Activated CD4-positive, alpha-beta T cell treated with anti-CD3 and anti-CD28 coated beads, Interleukin-2, Interleukin-6, amounts not matched to agents 100 ng/mL and 50 ng/mL, durations not matched to agents 16 hours and 8 hours (primary cell): ENCODE measurements around the gene VAT1.
"Not testable (repeated sequence)": the region's sequence is repeated elsewhere in the genome, so short reads cannot be mapped to it uniquely, and the experiment has no call there.

Experiments
- DNase-seq: peaks from one replicate; pipeline ENCODE4 v3.0.0-alpha.2; 2020

VAT1 gene

DNA sequence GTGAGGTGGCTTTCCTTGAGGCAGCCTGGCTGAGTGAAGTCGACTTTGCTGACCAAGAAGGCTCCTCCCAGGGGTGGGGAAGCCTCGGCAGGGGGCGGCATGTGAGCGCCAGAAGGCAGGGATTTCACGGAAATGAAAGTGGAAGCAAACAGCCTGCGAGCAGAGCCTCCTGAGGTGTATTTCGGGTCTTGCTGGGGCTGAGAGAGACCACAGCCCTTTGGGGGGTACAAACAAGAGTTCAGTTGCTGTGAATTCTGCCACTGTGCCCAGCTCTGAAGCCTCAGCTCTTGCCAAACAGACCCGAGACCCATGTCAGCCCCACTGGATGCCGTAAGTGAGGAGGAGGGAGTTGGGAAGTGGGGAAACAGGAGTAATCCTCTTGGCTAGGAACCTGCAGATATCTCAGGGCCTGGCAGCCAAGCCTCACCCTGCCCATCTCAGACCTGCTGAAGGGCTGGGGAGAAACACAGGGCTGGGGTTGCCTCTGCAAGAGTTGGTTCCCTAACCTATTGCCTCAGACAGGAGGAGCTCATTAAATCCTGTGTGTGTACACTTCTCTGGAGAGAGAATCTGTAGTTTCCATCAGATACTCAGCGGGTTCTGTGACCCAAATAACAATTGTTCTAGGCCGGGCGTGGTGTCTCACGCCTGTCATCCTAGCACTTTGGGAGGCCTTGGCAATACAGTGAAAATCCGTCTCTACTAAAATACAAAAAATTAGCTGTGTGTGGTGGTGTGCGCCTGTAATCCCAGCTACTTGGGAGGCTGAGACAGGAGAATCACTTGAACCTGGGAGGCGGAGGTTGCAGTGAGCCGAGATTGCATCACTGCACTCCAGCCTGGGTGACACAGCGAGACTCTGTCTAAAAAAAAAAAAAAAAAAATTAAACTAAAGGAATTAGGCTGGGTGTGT, 15.3 kb downstream of the VAT1 start, which contains the start of gene IFI35:
Gene IFI35, plus strand, starts transcription at position 146 of the 913 bp plus-strand sequence. Its CDS starts 164 bp downstream, at position 310.
- peak; percentile 91 for DNase-seq

DNA sequence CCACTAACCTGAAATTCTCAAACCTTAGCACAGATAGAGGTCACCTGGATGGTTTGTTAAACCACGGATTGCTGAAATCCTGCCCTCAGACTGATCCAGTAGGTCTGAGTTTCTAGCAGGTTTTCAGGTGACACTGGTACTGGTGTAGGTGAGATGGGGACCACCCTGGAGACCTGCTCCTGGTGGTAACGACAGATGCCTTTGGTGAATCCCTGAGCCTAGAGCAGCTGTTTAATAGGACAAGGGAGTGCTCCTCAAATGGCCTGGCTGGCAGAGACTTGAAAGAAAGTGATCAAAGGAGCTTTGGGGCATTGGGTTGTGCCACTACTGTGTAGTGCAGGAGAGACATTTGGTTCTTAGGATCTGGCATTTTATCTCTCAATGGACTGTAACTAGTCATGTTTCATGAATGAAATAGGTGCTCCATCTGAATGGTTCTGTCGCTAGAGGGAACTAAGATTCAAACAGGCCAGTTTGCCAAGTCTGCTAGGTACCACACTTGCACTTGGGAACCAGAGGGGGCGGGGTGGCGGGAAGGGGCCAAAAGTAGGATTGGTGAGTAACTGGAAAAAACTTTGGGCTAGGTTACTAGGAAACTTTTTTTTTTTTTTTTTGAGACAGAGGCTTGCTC, 18.5 kb downstream of the VAT1 start:
- DNase-seq = no peak

DNA sequence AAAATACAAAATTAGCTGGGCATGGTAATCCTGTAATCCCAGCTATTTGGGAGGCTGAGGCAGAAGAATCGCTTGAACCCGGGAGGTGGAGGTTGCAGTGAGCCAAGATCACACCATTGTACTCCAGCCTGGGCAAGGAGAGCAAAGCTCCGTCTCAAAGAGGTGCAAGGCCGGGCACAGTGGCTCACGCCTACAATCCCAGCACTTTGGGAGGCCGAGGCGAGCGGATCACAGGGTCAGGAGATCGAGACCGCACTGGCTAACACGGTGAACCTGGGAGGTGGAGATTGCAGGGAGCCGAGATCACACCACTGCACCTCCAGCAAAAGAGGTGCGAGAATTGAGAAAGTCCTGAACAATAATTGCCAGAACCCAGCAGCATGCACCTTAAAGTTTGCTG, 21.3 kb downstream of the VAT1 start:
- not testable (repeated sequence) for DNase-seq

DNA sequence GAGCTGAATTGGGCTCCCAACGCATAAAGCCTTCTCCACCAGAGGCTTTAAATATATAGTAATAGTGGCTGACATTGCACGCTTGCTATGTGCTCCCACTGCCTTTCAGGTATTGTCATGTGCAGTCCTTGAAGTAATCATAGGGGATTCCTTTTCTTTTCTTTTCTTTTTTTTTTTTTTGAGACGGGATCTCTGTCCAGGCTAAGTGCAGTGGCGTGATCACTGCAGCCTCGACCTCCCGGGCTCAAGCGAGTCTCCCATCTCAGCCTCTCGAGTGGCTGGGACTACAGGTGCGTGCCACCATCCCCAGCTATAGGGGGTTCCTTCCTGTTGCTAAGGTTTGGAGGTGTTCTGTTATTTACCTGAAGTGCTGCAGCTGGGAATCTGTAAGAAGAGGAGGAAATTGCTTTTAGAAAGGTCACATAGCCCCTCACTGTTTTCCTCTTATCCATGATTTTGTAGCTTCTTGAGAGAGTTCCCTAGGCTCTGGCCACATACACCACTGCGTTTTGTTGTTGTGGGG, 23.1 kb downstream of the VAT1 start:
- no peak for DNase-seq

DNA sequence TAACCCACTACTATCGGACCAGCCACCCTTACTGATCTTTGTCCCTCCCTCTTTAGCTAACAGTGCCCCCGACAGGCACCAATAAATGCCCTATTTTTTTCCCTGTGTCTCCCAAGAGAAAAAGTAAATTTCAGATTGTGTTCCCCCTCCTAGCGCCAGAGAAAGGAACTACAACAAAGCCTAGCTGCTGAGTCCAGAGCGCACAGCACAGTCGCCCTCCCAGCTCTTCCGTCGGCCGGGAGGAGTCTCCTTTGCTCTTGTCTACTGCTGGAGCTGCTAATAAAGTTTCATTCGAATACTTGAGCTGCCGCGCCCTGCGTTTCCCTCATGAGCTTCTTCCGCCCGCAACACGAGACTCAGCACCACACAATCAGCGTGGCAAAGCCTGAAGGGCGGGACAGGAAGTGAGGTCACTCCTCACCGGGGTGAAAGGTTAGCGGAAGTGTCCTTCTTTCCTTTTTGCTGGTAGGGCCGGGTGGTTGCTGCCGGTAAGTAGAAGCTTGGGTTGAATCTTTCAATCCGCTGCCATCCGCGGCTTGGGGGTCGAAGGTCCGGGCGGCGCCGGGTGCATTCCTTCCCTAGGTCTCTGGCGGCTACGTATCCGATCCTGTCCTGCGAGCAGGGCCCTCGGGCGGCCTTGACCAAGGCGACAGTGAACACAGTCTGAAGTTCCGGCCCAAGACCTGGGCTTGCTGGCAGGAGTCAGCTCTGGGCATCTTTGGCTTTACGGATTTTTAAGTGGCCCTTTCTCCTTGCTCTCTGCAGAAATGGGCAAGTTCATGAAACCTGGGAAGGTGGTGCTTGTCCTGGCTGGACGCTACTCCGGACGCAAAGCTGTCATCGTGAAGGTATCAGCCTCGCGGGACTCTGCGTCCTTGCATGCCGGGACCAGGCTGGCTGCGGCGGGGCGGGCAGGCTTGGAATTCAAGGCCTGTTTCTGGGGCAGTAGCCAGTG, 23.9 kb downstream of the VAT1 start, which contains the start of gene RPL27:
Gene RPL27, plus strand, starts transcription at position 436 of the 955 bp plus-strand sequence. Its CDS starts 332 bp downstream, at position 768.
- DNase-seq = peak; percentile 99

DNA sequence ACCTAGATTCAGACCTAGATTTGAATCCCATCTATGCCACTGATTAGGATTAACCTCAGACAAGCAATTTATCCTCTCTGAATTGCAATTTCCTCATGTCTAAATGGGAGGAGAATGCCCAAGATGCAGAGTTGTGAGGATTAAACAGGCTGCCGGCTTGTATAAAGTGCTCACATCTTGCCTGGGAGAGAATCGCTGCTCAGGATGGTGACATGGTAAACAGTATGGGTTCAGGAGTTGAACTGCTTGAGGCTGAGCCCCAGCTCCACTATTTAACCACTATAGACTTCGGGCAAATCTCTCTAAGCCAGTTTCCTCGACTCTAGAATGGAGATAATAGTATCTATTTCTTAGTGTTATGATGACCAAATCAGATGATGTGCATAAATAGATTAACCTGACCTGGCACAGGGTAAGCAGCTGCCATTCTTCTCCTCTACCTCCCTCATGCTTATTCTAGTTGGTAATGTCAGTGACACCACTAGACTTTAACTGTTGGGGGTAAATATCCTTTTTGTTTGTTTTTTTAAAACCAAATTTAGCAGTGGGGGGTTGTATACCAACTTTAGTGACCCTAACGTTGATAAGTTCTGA, 24.7 kb downstream of the VAT1 start:
- DNase-seq = no peak

DNA sequence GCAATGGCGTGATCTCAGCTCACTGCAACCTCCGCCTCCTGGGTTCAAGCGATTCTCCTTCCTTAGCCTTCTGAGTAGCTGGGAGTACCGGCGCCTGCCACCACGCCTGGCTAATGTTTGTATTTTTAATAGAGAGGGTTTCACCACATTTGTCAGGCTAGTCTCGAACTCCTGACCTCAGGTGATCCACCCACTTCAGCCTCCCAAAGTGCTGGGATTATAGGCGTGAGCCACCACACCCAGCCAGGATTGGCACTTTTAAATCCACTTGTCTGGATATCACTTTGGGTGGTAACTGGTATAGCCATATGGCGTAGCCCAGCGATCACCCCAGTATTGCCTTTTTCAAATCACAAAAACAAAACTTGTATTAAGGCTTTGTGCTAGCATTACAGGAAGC, 28.3 kb downstream of the VAT1 start:
- not testable (repeated sequence) for DNase-seq

DNA sequence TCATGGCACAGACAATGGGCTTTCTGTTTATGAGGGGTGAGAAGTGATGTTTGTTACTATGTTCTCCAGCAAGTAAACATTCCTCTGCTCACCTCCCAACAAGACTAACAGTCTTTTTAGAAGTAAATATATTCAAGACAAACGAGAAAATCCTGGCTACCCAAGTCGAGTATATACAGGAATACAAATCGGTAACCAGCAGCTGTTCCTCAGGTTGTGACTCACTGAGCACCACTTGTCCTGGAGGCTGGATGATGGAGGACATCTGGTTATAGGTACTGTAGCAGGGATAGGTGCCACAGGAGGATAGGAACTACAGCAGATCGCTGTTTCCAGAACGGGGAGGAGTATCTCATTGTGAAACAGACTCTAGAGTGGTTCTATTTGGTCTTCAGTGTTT, 29.3 kb downstream of the VAT1 start:
- no peak for DNase-seq

DNA sequence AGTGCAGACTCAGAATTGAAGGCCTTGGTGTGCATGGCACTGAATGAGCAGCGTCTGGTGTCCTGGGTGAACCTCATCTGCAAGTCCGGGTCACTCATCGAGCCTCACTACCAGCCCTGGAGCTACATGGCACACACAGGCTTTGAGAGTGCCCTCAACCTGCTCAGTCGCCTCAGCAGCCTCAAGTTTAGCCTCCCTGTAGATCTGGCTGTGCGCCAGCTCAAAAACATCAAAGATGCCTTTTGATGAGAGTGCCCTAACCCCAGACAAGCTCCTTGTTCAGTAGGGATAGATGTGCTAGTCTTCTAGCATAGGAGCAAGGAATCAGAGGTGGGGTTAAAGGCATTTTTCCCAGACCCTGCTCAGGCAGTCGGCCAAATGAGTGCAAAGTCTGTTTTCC, 30.7 kb downstream of the VAT1 start:
- no peak for DNase-seq

DNA sequence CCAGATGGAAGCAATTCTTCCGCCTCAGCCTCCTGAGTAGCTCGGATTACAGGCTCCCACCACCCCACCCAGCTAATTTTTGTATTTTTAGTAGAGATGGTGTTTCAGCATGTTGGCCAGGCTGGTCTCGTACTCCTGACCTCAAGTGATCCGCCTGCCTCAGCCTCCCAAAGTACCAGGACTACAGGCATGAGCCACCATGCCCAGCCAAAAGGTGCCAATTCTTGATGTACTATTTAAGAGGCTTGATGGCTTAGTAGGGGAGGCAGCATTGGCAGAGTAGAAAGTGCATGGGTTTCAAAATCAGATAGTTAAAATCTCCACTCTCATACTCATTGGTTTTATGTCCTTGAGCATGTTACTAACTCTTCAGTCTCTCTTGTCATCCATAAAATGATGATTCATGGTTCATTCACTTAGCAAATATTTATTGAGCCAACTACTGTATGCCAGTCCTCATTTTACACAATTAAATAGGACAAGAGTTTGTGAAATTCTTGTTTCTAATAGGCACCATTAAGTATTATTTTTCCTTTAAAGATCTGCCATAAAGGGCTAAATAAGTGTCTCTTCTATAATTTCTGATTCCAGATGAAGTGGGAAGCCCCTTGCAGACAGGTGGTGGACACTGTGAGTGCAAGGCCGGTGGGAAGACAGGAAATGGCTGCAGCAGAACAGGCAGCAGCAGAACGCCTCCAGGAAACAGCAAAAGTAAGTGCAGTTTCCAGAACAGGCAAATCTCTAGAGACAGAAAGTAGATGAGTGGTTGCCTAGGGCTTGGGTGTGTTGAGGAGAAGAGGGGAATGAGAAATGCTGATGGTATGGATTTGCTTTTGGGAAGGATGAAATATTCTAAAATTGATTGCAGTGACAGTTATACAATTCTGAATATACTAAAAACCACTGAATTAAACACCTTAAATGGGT, 32.2 kb downstream of the VAT1 start:
- no peak for DNase-seq

DNA sequence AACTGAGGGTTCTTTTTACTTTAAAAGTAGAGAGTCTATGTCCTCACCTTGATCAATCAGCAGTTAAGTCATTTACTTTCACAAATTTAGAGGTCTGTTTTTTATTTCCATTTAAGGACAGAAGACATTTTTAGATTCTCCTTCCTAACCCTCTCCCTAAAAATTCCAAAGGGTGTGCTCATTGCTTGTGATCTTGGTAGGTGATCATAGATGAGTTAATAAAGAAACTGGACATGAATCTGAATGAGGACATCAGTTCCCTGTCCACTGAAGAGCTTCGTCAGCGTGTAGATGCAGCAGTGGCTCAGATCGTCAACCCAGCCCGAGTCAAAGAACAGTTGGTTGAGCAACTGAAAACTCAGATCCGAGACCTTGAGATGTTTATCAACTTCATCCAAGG, 33.0 kb downstream of the VAT1 start:
- DNase-seq = no peak

DNA sequence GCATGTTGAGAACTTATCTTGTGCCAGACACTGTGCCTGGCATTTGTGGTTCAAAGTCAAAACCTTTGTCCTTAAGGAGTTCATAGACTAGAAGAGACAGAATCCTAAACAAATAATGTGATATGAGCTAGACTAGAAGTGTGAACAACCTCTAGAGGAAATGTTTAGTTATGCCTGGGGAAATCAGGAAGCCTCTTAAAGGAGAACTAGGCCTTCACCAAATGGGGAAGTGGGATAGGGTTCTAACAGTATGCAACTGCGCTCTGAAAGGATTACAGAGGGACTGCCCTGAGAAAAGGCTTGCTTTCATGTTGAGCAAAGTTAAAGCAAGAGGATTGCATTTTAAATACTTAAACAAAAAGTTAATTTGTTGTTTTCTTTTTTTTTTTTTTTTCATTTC, 37.0 kb downstream of the VAT1 start:
- no peak for DNase-seq

DNA sequence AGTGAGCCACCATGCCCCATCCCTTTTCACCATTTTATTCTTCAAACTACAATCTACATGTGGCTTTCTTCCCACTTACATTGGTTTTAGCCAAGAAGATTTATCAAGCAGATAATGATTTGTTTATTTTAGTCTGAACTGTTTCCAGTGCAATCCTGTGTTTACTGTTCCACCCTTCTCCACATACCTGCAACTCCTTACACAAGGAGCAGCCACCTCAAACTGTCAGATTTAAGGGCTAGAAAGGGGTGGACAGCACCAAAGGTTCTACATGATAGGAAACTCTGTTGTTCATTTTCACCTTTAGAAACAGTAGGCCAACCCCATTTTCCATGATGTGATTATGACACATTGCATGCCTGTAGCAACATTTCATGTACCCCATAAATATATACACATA, 39.9 kb downstream of the VAT1 start:
- no peak for DNase-seq

DNA sequence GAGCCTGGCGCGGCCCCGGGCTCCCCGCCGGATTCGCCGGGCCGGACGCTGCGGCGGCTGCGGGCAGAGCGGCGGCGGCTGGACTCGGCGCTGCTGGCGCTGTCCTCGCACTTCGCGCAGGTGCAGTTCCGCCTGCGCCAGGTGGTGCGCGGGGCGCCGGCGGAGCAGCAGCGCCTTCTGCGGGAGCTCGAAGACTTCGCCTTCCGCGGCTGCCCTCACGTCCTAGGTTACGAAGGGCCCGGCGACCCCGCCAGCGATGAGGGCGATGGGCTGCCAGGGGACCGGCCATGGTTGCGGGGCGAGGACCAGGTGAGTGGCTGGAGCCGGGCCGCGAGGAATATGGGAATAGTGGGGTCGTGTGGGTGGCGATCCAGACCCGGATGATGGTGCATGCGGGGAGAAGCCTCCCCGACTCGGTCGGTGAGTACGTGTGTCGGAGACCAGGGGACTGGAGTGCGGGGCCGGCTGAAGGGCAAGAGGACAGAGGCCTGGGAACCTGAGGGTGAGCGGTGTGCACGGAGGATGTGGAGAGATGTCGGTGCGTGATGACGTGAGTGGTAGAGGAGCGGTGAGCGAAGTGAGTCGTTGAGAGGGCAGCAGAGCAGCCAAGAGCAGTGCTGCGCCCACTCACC, 41.3 kb downstream of the VAT1 start:
- peak; percentile 78 for DNase-seq

DNA sequence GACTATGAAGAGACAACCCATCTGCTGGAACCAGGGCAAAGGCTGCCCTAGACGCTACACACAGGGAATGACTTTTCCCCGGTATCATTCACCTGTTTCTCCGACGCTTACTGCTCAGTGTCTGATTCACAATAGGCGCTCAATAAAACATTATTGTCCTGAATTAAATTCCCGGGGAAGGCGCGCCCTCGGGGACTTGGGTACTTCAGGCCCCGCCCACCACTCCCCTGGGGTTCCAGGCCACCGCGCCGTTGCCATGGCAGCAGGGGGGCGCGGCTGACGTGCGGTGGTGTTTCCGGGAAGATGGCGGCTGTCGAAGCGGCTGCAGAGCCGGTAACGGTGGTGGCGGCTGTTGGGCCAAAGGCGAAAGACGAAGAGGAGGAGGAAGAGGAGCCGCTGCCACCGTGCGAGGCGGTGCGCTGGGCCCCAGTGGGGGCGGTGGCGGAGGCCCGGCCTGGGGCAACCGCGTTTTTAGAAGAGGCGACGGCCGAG, 41.9 kb downstream of the VAT1 start, which contains the start of gene RUNDC1:
Gene RUNDC1, plus strand, starts transcription at position 292 of the 492 bp plus-strand sequence. Its CDS starts 12 bp downstream, at position 304.
- DNase-seq = peak; percentile 94

DNA sequence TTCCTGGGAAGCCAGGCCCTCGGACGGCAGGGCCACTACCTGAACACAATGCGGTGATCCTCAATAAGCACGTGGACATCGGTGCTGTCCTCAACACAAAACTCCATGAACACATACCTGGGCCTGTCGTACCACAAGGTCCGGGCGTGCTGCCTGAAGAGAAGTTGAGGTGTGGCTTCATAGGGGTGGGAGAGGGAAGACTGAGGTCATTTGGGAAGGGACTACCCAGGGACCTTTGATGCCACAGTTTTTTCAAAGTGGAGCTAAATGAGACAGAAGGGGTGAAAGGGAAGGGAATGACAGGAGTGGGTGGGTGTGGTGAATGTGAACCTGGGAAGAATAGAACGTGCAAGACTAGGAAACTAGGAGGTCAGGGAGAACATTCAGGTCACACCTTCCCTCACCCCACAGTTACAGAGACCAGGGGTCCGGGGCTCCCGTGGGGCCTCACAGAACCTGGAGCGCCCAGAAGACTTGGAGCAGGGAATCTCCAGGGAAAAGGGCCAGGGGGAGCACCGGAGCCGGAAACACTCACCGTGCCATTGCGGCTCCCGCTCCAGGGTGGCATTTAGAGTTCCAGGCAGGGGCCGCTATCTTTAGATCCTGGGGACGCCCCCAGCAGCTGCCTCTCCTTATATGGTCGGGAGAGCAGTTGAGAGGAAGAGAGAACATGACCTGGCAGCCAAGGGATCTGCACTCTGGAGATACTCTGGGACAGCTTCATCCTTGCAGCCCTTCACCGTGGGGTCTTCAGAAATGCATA, 42.5 kb downstream of the VAT1 start, which contains the start of gene PTGES3L:
Gene PTGES3L, minus strand, starts transcription at position 570 of the 763 bp plus-strand sequence. Its CDS starts 27 bp downstream, at position 543.
- DNase-seq = peak; percentile 36

DNA sequence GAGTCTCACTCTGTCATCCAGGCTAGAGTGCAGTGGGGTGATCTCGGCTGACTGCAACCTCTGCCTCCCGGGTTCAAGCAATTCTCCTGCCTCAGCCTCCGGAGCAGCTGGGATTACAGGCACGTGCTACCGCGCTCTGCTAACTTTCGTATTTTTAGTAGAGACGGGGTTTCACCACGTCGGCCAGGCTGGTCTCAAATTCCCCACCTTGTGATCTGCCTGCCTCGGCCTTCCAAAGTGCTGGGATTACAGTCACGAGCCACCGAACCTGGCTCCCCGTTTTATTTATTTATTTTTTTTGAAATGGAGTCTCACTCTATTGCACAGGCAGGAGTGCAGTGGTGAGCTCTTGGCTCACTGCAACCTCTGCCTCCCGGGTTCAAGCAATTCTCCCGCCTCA, 46.5 kb downstream of the VAT1 start:
- not testable (repeated sequence) for DNase-seq

DNA sequence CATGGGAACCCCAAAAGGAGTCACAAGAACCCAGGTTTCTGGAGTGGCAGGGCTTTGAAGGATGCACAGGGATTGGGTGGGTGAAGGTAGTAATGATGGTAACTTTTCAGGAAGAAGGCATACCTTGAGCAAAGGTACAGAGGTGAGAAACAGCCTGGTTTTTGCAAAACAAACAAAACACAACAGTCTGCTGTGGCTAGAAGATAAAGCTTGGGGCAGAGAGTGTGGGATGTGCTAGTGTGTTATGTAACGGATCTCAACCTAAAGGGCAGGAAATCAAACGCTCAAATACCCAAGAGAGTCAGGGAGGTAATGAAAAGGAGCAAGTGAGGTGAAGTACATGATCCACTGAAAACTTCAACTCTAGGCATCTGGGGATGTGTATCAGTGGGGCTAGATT, 46.9 kb downstream of the VAT1 start:
- no peak for DNase-seq

DNA sequence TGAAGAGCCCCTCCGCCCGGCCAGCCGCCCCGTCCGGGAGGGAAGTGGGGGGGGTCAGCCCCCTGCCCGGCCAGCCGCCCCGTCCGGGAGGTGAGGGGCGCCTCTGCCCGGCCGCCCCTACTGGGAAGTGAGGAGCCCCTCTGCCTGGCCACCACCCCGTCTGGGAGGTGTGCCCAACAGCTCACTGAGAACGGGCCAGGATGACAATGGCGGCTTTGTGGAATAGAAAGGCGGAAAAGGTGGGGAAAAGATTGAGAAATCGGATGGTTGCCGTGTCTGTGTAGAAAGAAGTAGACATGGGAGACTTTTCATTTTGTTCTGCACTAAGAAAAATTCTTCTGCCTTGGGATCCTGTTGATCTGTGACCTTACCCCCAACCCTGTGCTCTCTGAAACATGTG, 48.9 kb downstream of the VAT1 start:
- DNase-seq = not testable (repeated sequence)
